ENCODE data around the gene MYO1F.

DNA sequence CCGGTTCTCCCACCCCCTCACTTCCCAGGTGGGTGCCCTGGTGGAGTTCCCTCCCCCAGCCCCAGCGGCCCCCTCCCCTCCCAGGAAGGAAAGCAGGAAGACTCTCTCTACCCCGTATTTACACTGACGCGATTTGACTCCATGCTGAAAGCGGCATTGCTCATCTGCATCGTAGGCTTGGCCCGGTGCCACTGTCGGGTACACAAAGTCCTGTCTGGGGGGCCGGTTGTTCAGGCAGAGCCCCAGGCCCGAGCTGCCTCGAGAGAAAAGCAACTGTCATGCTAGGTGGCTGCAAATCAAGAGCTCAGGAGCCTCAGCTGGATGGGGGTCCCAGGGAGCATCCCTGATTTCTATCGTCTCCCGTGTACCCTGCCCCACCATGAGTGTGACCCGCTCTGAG is 18.4 kb upstream of the MYO1F start:
- TF ChIP-seq EZH2 (IDR thresholded peaks at IDR 0.05; ENCODE audit: insufficient read depth, poor library complexity, severe bottlenecking) (no peak), EZH2phosphoT487 (IDR thresholded peaks at IDR 0.05; ENCODE audit: insufficient read depth, low read depth) (no peak)
